Activated T-helper 1 cell treated with Interleukin-2 at 50 U/mL for 16 hours (primary cell): Measurements from ENCODE around the gene TCF4.

Source experiments
- DNase-seq: peaks from one replicate; pipeline ENCODE4 v3.0.0-alpha.2; 2020; ENCODE audit warnings: low read depth

The TCF4 gene

GRCh38 chr18:55585920-55586561 is 2.0 kb downstream of the TCF4 start:
- no peak for DNase-seq

GRCh38 chr18:55585065-55585919 is 2.7 kb downstream of the TCF4 start:
- DNase-seq, result no peak

GRCh38 chr18:55584201-55584600 is 3.8 kb downstream of the TCF4 start:
- no peak for DNase-seq

GRCh38 chr18:55582325-55582724 is 5.7 kb downstream of the TCF4 start:
- DNase-seq, result no peak

- DNase-seq, result no peak
These were observed 8.3 kb downstream of the TCF4 start for GRCh38 chr18:55579501-55580270.

- DNase-seq, result no peak
These were observed 10.0 kb downstream of the TCF4 start for GRCh38 chr18:55577812-55578539.

- DNase-seq, result no peak
These were observed 12.0 kb downstream of the TCF4 start for GRCh38 chr18:55576001-55576400.

- no peak for DNase-seq
These were observed 12.9 kb downstream of the TCF4 start for GRCh38 chr18:55575066-55575465.

GRCh38 chr18:55573386-55573785 is 14.6 kb downstream of the TCF4 start:
- DNase-seq, result no peak

GRCh38 chr18:55570966-55571365 is 17.0 kb downstream of the TCF4 start:
- DNase-seq, result no peak

- no peak for DNase-seq
These were observed 21.5 kb downstream of the TCF4 start for GRCh38 chr18:55566456-55566935.

GRCh38 chr18:55559739-55560138 is 28.3 kb downstream of the TCF4 start:
- DNase-seq, result no peak

- DNase-seq, result no peak
These were observed 30.8 kb downstream of the TCF4 start for GRCh38 chr18:55557211-55557610.

- no peak for DNase-seq
These were observed 32.5 kb downstream of the TCF4 start for GRCh38 chr18:55555395-55556027.

- no peak for DNase-seq
These were observed 35.3 kb downstream of the TCF4 start for GRCh38 chr18:55552526-55553189.

- no peak for DNase-seq
These were observed 36.8 kb downstream of the TCF4 start for GRCh38 chr18:55551227-55551626.

GRCh38 chr18:55550471-55550870 is 37.5 kb downstream of the TCF4 start:
- DNase-seq, result no peak

GRCh38 chr18:55549474-55550104 is 38.4 kb downstream of the TCF4 start:
- no peak for DNase-seq

GRCh38 chr18:55547705-55548056 is 40.3 kb downstream of the TCF4 start:
- DNase-seq, result no peak
